Fibroblast of lung (primary cell): ENCODE results near the gene DPP4. TPM values are rescaled to one million over a fixed set of nuclear protein-coding genes. Genes with fewer than 3 reads are reported as not detected.

Source experiments
- DNase-seq, 2 donors: peaks; one replicate each; pipeline versions ENCODE4 v3.0.0 to v3.0.0-alpha.2; 2010; ENCODE audit warnings: low read depth in 2 of 2
- H2AFZ ChIP-seq: 2 replicates; pipeline ENCODE4 v1.5.1; 2012; ENCODE audit warnings: low read length, control low read depth, inconsistent platforms
- H3K27ac ChIP-seq: 2 replicates; pipeline ENCODE4 v1.5.1; 2011; ENCODE audit warnings: low read length, control low read depth; ENCODE audit not compliant: insufficient read depth
- H3K27me3 ChIP-seq: 2 replicates; pipeline ENCODE4 v1.5.1; 2011; ENCODE audit warnings: mild to moderate bottlenecking, low read length; ENCODE audit not compliant: control insufficient read depth, insufficient read depth
- H3K36me3 ChIP-seq: 2 replicates; pipeline ENCODE4 v1.5.1; 2011; ENCODE audit warnings: low read length; ENCODE audit not compliant: control insufficient read depth, insufficient read depth
- H3K4me1 ChIP-seq: 2 replicates; pipeline ENCODE4 v1.5.1; 2011; ENCODE audit warnings: low read length; ENCODE audit not compliant: control insufficient read depth, insufficient read depth; ENCODE audit errors: extremely low read depth
- H3K4me2 ChIP-seq: 2 replicates; pipeline ENCODE4 v1.5.1; 2011; ENCODE audit warnings: low read length, control low read depth; ENCODE audit not compliant: insufficient read depth; ENCODE audit errors: extremely low read depth
- H3K4me3 ChIP-seq, 4 experiments: fragments of 200-600 bp in 1 of 4; sonication (generic) in 1 of 4; replicated peaks in 1 of 4; 2 replicates each; pipeline ENCODE4 v1.5.1; 2011 to 2016; ENCODE audit warnings: low read length in 4 of 4, low read depth in 3 of 4, mild to moderate bottlenecking in 3 of 4, control low read depth in 2 of 4, inconsistent platforms in 1 of 4, mixed read lengths in 1 of 4; ENCODE audit not compliant: insufficient read depth in 1 of 4; ENCODE audit errors: control extremely low read depth in 1 of 4
- H3K79me2 ChIP-seq: 2 replicates; pipeline ENCODE4 v1.5.1; 2012; ENCODE audit warnings: mild to moderate bottlenecking, low read length, inconsistent platforms; ENCODE audit not compliant: control insufficient read depth, insufficient read depth
- H3K9ac ChIP-seq: 2 replicates; pipeline ENCODE4 v1.5.1; 2011; ENCODE audit warnings: mild to moderate bottlenecking, low read length, control low read depth; ENCODE audit not compliant: insufficient read depth
- H3K9me3 ChIP-seq: 2 replicates; pipeline ENCODE4 v1.5.1; 2012; ENCODE audit warnings: low read depth, low read length; ENCODE audit not compliant: control insufficient read depth, insufficient read depth
- H4K20me1 ChIP-seq: 2 replicates; pipeline ENCODE4 v1.5.1; 2011; ENCODE audit warnings: low read length; ENCODE audit not compliant: control insufficient read depth, insufficient read depth; ENCODE audit errors: extremely low read depth
- EZH2 ChIP-seq: IDR thresholded peaks from 2 replicates; pipeline ENCODE4 v1.5.1; 2012; ENCODE audit warnings: low read length, control low read depth, mild to moderate bottlenecking; ENCODE audit errors: missing control alignments
- polyA plus RNA-seq, 2 donors: library from polyadenylated mRNA; depleted of rRNA in 1 of 2; stranded (reverse) in 1 of 2; unstranded in 1 of 2; fragments of >200 nt; gene quantifications; 2 replicates each; pipeline ENCODE4 v1.2.1, GENCODE V29; 2011 to 2012; ENCODE audit warnings: missing spikeins in 1 of 2
- total RNA-seq: library from RNA; depleted of rRNA; stranded (reverse); fragments of >200 nt; gene quantifications from 2 replicates; pipeline ENCODE4 v1.2.1, GENCODE V29; 2014
- TF ChIP-seq, protein P1 (sequence below), 2 donors: IDR thresholded peaks in 1 of 2; conservative IDR thresholded peaks in 1 of 2; 1 replicate in 1 of 2; 2 replicates in 1 of 2; pipeline ENCODE4 v1.5.1; 2011 to 2012; ENCODE audit warnings: low read length in 2 of 2, control low read depth in 1 of 2, inconsistent platforms in 1 of 2, low read depth in 1 of 2, mild to moderate bottlenecking in 1 of 2

The DPP4 gene
- total and polyA plus RNA-seq, 2 donors (not counting 1 experiment from before 2014, with no cell fraction given) = 58.1 to 297 TPM

DNA sequence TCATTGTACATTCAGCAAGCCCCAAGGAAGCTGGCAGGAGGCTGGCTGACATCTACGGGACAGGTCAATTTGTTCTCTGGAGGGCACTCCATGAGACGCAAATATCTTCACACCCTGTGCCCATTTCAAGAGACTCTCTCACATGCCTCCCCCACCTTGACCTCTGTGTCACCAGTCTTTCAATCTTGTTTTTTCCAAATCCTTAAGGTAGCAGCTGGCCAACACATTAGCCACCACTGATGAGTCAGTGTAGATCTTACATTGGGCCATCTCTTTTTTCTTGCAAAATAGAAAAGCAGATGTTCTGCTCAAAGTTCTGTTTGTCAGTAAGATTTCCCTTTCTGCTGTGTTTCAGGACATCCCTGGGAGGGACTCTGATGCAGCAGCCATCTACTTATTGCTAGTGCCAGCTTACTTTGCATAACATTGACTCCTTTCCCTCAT is 1.7 kb upstream of the DPP4 start:
- Histone ChIP-seq H3K9me3 (no peaks in the 10 kb centered on the region), H3K27me3 (no peaks in the 10 kb centered on the region), H3K9ac (no peak overlapping the region), H3K4me3 (no peak overlapping the region), H3K27ac (peak overlapping the region; percentile 59), H3K79me2 (no peaks in the 10 kb centered on the region), H3K4me1 (peaks cover 16% of the 10 kb centered on the region), H2AFZ (no peak overlapping the region), H4K20me1 (no peaks in the 10 kb centered on the region), H3K36me3 (no peaks in the 10 kb centered on the region), H3K4me2 (peak overlapping the region; percentile 33)
- peak; percentile 49 to 50 for DNase-seq
- TF ChIP-seq EZH2 = no peak
- TF ChIP-seq, protein P1, sequence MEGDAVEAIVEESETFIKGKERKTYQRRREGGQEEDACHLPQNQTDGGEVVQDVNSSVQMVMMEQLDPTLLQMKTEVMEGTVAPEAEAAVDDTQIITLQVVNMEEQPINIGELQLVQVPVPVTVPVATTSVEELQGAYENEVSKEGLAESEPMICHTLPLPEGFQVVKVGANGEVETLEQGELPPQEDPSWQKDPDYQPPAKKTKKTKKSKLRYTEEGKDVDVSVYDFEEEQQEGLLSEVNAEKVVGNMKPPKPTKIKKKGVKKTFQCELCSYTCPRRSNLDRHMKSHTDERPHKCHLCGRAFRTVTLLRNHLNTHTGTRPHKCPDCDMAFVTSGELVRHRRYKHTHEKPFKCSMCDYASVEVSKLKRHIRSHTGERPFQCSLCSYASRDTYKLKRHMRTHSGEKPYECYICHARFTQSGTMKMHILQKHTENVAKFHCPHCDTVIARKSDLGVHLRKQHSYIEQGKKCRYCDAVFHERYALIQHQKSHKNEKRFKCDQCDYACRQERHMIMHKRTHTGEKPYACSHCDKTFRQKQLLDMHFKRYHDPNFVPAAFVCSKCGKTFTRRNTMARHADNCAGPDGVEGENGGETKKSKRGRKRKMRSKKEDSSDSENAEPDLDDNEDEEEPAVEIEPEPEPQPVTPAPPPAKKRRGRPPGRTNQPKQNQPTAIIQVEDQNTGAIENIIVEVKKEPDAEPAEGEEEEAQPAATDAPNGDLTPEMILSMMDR (conservative IDR thresholded peaks at IDR 0.05 in 1 of 2, IDR thresholded peaks at IDR 0.05 in 1 of 2; ENCODE audit: low read depth in 1 of 2, low read length in 2 of 2) = no peak

DNA sequence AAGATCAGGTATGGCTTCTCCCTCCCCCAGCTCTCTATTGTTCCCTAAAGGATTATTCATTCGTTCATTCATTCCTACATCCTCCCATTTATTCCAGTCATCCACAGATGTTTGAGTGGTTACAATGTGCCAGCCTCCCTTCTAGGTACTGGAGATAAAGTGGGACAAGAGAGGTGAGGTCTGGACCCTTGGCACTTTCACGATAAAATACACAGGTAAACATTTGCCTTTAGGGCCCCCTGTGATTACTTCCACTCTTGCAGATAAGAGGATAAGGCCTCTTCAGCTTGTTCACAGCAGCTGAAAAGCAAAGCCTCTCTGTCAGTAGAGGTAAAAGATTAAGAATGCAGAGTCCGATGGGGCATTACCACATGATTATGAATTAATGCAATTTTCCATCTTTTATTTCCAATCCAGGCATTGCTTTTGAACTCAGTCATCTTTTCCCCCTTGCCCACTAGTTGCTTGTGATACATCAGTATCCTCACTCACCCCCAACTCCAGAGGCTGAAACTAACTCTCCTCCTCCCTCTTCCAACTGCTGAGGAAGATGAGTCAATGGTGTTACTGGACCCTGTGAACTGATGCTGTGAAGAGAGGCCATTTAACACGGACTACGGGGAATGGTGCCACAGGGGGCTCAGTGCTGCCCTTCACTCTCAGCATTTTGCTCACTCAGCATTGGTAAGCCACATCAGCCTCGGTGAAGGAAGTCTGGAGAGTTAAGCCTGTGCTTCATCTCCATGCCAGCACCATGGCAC is 1.1 kb upstream of the DPP4 start:
- Histone ChIP-seq H3K4me2 (peak overlapping the region; percentile 91), H4K20me1 (no peaks in the 10 kb centered on the region), H3K27ac (peak overlapping the region; percentile 59), H3K79me2 (no peaks in the 10 kb centered on the region), H3K9ac (no peak overlapping the region), H3K4me1 (peaks cover 16% of the 10 kb centered on the region), H3K9me3 (no peaks in the 10 kb centered on the region), H3K27me3 (no peaks in the 10 kb centered on the region), H3K36me3 (no peaks in the 10 kb centered on the region), H2AFZ (no peak overlapping the region), H3K4me3 (peak overlapping the region in 1 of 4 experiments; percentile 75)
- TF ChIP-seq EZH2 = no peak
- TF ChIP-seq, protein P1 (conservative IDR thresholded peaks at IDR 0.05 in 1 of 2, IDR thresholded peaks at IDR 0.05 in 1 of 2; ENCODE audit: low read depth in 1 of 2, low read length in 2 of 2) = no peak
- peak in 1 of 2 donors; percentile 66 for DNase-seq

DNA sequence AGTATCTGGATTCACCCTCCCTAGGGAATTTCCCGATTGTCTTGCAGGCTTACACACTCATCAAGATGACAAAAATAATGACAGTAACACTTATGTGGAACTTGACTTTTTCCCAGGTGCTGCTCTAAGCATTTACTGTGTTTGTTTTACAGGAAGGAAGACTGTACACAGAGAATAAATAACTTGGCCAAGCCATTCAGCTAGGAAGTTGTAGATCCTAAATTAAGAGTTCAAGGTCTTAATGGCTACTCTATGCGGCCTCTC is 549 bp upstream of the DPP4 start:
- peak overlapping the region in 3 of 4 experiments; percentile 53 to 75 (median 56) for H3K4me3 ChIP-seq
- no peaks in the 10 kb centered on the region for H3K36me3 ChIP-seq
- no peaks in the 10 kb centered on the region for H4K20me1 ChIP-seq
- no peaks in the 10 kb centered on the region for H3K79me2 ChIP-seq
- no peaks in the 10 kb centered on the region for H3K9me3 ChIP-seq
- TF ChIP-seq, protein P1 (conservative IDR thresholded peaks at IDR 0.05 in 1 of 2, IDR thresholded peaks at IDR 0.05 in 1 of 2; ENCODE audit: low read depth in 1 of 2, low read length in 2 of 2) = no peak
- TF ChIP-seq EZH2 = no peak
- peaks cover 16% of the 10 kb centered on the region for H3K4me1 ChIP-seq
- peak overlapping the region; percentile 5 for H3K27ac ChIP-seq
- peak overlapping the region; percentile 91 for H3K4me2 ChIP-seq
- H3K9ac ChIP-seq = no peak overlapping the region
- H3K27me3 ChIP-seq = no peaks in the 10 kb centered on the region
- H2AFZ ChIP-seq = peak overlapping the region; percentile 32
- DNase-seq = no peak
